ENCODE data around the gene BAIAP2L1.
"Not testable (repeated sequence)": the region's sequence is repeated elsewhere in the genome, so short reads cannot be mapped to it uniquely, and the experiment has no call there.

The BAIAP2L1 gene

DNA sequence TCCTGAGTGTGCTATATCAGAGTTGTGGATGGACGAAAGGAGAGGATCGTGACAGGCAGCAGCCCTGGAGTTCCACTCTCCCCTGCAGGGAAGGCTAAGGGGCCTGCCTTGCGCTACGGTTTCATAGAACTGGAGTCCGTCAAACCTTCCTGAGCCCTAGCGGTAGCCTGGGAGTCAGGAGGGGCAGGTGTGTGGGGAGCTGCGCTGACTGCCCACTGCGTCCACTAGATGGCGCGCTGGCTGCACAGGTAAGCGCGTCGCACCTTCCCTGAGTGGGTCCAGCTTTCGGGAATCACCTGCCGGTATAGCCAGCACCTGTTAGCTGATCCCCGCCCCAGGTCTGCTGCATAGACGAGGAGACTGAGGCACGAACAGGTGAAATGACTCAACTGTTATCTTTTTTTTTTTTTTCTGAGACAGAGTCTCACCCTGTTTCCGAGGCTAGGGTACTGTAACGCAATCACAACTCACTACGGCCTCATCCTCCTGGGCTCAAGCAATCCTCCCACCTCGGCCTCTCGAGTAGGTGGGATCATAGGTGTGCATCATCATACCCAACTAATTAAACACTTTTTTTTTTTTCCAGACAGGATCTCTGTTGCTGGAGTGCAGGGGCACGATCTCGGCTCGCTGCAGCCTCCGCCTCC is 20.2 kb upstream of the BAIAP2L1 start:
- TF ChIP-seq, protein P1, sequence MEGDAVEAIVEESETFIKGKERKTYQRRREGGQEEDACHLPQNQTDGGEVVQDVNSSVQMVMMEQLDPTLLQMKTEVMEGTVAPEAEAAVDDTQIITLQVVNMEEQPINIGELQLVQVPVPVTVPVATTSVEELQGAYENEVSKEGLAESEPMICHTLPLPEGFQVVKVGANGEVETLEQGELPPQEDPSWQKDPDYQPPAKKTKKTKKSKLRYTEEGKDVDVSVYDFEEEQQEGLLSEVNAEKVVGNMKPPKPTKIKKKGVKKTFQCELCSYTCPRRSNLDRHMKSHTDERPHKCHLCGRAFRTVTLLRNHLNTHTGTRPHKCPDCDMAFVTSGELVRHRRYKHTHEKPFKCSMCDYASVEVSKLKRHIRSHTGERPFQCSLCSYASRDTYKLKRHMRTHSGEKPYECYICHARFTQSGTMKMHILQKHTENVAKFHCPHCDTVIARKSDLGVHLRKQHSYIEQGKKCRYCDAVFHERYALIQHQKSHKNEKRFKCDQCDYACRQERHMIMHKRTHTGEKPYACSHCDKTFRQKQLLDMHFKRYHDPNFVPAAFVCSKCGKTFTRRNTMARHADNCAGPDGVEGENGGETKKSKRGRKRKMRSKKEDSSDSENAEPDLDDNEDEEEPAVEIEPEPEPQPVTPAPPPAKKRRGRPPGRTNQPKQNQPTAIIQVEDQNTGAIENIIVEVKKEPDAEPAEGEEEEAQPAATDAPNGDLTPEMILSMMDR (IDR thresholded peaks at IDR 0.05; ENCODE audit: low read depth, low read length): peak; percentile 88
- no peak for DNase-seq (ENCODE audit: extremely low read depth, low read depth)

GRCh38 chr7:98419988-98420387 is 19.1 kb upstream of the BAIAP2L1 start:
- not testable (repeated sequence) for DNase-seq (ENCODE audit: extremely low read depth, low read depth)

DNA sequence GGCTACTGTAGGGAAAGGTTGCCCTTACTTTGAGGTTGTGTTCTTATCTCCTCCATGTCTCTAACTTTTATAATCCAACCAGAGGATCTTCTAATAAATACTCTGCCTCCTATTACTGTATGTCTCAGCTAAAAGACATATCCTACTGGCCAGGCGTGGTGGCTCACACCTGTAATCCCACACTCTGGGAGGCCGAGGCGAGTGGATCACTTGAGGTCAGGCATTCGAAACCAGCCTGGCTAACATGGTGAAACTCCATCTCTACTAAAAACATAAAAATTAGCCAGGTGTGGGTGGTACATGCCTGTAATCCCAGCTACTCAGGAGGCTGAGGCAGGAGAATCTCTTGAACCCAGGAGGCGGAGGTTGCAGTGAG is 18.4 kb upstream of the BAIAP2L1 start:
- DNase-seq (ENCODE audit: extremely low read depth, low read depth): not testable (repeated sequence)

DNA sequence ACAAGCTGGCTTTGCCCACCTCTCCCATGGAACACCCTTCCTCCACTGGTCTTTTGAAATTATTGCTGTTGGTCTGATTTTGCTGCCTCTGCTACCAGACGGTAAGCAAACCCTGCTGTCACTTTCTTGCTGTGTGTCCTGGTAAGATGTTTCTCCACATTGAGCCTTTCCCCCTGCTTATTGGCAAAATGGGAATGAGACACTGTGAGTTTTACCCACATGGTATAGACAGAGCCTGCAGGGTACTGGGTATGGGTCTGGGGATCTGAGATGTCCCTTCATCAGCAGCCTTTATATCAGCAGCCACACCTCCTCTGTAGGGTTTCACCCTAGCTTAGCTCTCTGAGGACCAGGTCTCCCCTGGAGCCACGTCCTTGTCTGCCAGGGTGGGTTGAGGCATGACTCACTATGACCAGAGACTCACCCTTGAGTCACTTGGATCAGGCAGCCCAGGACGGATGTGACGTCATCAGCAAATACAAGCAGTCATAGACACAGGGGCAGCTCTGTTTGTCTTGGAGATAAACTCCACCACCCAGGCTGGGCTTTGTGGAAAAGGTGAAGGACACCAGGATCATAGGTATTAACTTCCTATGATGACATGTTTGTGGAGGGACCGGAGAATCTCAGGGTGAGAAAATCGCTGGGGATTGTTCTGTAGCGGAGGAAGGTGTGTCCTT is 17.9 kb upstream of the BAIAP2L1 start:
- DNase-seq (ENCODE audit: extremely low read depth, low read depth): peak; percentile 70
- TF ChIP-seq, protein P1 (IDR thresholded peaks at IDR 0.05; ENCODE audit: low read depth, low read length): no peak

DNA sequence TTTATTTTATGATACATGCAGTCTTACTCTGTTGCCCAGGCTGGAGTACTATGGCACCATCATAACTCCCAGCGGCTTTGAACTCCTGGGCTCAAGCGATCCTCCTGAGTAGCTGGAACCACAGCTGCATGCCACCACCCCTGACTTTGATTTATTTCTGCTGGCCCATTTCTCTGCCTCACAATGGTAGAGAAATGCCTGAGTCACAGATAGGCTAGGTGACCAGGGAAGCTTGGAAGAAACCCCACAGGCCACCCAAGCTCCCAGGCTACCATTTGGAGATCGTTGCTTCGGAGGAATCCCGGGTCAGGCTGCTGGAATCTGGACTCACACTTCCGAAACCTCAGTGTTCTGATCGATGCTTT is 17.4 kb upstream of the BAIAP2L1 start:
- TF ChIP-seq, protein P1 (IDR thresholded peaks at IDR 0.05; ENCODE audit: low read depth, low read length): no peak
- no peak for DNase-seq (ENCODE audit: extremely low read depth, low read depth)

GRCh38 chr7:98417604-98418270 is 16.8 kb upstream of the BAIAP2L1 start:
- not testable (repeated sequence) for DNase-seq (ENCODE audit: extremely low read depth, low read depth)

DNA sequence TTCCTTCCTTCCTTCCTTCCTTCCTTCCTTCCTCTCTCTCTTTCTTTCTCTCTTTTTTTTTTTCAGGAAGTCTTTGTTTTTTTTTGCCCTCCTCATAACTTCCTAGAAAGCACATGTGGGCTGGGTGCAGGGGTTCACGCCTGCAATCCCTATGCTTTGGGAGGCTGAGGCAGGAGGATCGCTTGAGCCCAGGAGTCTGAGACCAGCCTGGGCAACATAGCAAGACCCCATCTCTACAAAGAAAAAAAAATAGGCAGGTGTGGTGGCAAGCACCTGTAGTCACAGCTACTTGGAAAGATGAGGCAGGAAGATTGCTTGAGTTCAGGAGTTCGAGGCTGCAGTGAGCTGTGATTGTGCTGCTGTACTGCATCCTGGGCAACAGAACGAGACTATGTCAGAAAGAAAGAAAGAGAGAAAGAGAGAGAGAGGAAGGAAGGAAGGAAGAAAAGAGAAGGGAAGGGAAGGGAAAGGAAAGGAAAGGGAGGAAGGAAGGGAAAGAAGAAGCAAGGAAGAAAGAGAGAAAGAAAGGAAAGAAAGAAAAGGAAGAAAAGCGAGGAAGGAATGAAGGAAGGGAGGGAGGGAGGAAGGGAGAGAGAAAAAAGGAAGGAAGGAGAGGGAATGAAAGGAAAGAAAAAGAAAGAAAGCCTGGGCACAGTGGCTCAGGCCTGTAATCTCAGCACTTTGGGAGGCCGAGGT is 13.5 kb upstream of the BAIAP2L1 start:
- DNase-seq (ENCODE audit: extremely low read depth, low read depth): no peak
- TF ChIP-seq, protein P1 (IDR thresholded peaks at IDR 0.05; ENCODE audit: low read depth, low read length): no peak

DNA sequence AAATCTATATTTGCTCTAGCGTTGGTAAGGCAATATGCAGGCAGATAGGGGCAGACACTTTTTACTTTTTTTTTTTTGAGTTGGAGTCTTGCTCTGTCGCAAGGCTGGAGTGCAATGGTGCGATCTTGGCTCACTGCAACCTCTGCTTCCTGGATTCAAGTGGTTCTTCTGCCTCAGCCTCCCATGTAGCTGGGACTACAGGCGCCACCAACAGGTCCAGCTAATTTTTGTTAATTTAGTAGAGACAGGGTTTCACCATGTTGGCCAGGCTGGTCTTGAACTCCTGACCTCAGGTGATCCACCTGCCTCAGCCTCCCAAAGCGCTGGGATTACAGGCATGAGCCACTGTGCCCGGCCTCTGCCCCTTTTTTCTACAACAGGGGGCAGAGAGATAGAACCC is 12.8 kb upstream of the BAIAP2L1 start:
- not testable (repeated sequence) for DNase-seq (ENCODE audit: extremely low read depth, low read depth)

DNA sequence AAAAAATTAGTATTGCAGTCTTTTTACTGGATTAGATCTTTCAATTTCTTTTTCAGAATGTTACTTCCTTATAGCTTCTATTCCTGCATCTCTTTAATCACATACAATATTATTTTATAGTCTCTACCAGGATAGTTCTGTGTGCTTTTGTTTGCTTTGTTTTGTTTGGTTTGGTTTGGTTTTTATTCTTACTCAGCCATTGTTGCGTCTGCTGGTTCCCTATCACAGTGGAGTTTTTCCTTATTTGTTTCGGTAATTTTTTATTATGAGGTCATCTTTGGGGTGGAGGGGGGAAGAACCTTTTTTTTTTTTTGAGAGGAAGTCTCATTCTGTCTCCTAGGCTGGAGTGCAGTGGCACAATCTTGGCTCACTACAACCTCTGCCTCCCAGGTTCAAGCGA is 9.0 kb upstream of the BAIAP2L1 start:
- TF ChIP-seq, protein P1 (IDR thresholded peaks at IDR 0.05; ENCODE audit: low read depth, low read length): no peak

GRCh38 chr7:98408146-98408545 is 7.3 kb upstream of the BAIAP2L1 start:
- not testable (repeated sequence) for DNase-seq (ENCODE audit: extremely low read depth, low read depth)

More for the DNA sequence above, 9.0 kb upstream of the BAIAP2L1 start:
- DNase-seq (ENCODE audit: extremely low read depth, low read depth): no peak

All from AG09319 (cell line).